HepG2 (cell line): ENCODE results near the gene NELL1. TPM values are rescaled to one million over a fixed set of nuclear protein-coding genes. Genes with fewer than 3 reads are reported as not detected.

Experiments
- ATAC-seq: fragments of 200-7000 bp; cut with Tn5 transposase; 3 replicates; pipeline ENCODE4 v1.9.1; 2020; ENCODE audit warnings: mild to moderate bottlenecking, moderate library complexity
- BruUV-seq: library from RNA; stranded (reverse); fragments of 400-500 nt; replicated peaks from 2 replicates; lab custom pipeline; 2021; lab: Mats Ljungman, UMichigan
- CTCF ChIA-PET: fragments of 300-600 bp; formaldehyde crosslinking; extraction: SDS; loops from one replicate; lab custom pipeline; 2021; ENCODE audit warnings: low total read pairs, inconsistent platforms, low intra/inter-chr PET ratio; lab: Yijun Ruan, JAX
- POLR2A ChIA-PET: fragments of 350-600 bp; sonication (Branson Sonifier 250); formaldehyde crosslinking; loops from one replicate; lab custom pipeline; 2020; ENCODE audit warnings: antibody characterized with exemption, inconsistent platforms; lab: Yijun Ruan, JAX
- DNase-seq: peaks from one replicate; pipeline ENCODE4 v3.0.0-alpha.2; 2015; ENCODE audit warnings: low spot score
- FAIRE-seq: peaks from 3 replicates; lab custom pipeline; 2011; peaks lifted over from hg19 to GRCh38; lab: Jason Lieb, UNC
- H2AFZ ChIP-seq: one replicate; pipeline ENCODE4 v1.6.1; 2011; ENCODE audit warnings: low read length, inconsistent platforms
- H3K27ac ChIP-seq: fragments of 300-600 bp; 3 replicates; pipeline ENCODE4 v1.8.0; 2011; ENCODE audit warnings: mixed run types, mild to moderate bottlenecking, mixed read lengths, low read length, inconsistent platforms; ENCODE audit not compliant: insufficient read depth; ENCODE audit errors: extremely low read length
- H3K27me3 ChIP-seq, 2 experiments: fragments of 200-600 bp in 1 of 2; 2 replicates in 1 of 2; 3 replicates in 1 of 2; pipeline versions ENCODE4 v1.6.0 to v1.8.0; 2011; ENCODE audit warnings: low read length in 2 of 2, mild to moderate bottlenecking in 2 of 2, moderate library complexity in 2 of 2, inconsistent platforms in 1 of 2; ENCODE audit not compliant: insufficient read depth in 2 of 2, control insufficient read depth in 1 of 2
- H3K36me3 ChIP-seq, 2 experiments: fragments of 200-600 bp in 1 of 2; replicated peaks in 1 of 2; 2 replicates in 1 of 2; 3 replicates in 1 of 2; pipeline versions ENCODE4 v1.5.1 to v1.8.0; 2011; ENCODE audit warnings: low read length in 2 of 2, inconsistent platforms in 1 of 2; ENCODE audit not compliant: insufficient read depth in 2 of 2, control insufficient read depth in 1 of 2
- H3K4me1 ChIP-seq: 2 replicates; pipeline ENCODE4 v1.5.1; 2012; ENCODE audit warnings: low read length, inconsistent platforms; ENCODE audit not compliant: insufficient read depth
- H3K4me2 ChIP-seq: 2 replicates; pipeline ENCODE4 v1.6.0; 2011; ENCODE audit warnings: low read depth, low read length, inconsistent platforms
- H3K4me3 ChIP-seq, 3 experiments: fragments of 200-600 bp in 1 of 3; sonication (generic), shearing (Covaris generic) in 1 of 3; replicated peaks in 1 of 3; 2 replicates each; pipeline ENCODE4 v1.5.1; 2011 to 2016; ENCODE audit warnings: low read length in 3 of 3, inconsistent platforms in 2 of 3, low read depth in 2 of 3, mild to moderate bottlenecking in 2 of 3, control low read depth in 1 of 3, mixed read lengths in 1 of 3; ENCODE audit not compliant: insufficient read depth in 1 of 3
- H3K79me2 ChIP-seq: one replicate; pipeline ENCODE4 v1.6.1; 2011; ENCODE audit warnings: low read length, inconsistent platforms; ENCODE audit not compliant: insufficient read depth
- H3K9ac ChIP-seq: 2 replicates; pipeline ENCODE4 v1.6.0; 2011; ENCODE audit warnings: mild to moderate bottlenecking, low read depth, low read length, inconsistent platforms; ENCODE audit not compliant: insufficient read depth
- H3K9me3 ChIP-seq: 2 replicates; pipeline ENCODE4 v1.5.1; 2012; ENCODE audit warnings: mild to moderate bottlenecking, low read length
- H4K20me1 ChIP-seq: 2 replicates; pipeline ENCODE4 v1.6.0; 2011; ENCODE audit warnings: inconsistent platforms, mild to moderate bottlenecking, low read length, moderate library complexity; ENCODE audit not compliant: insufficient read depth
- BATF2 ChIP-seq: sonication (generic); formaldehyde crosslinking; IDR thresholded peaks from 2 replicates; pipeline ENCODE4 v1.8.0; 2022; ENCODE audit warnings: mild to moderate bottlenecking, missing genetic modification reagents, moderate library complexity
- RFX3 ChIP-seq: IDR thresholded peaks from 2 replicates; pipeline ENCODE4 v1.6.1; 2016; ENCODE audit warnings: missing biosample characterization, missing genetic modification reagents
- U2AF2 ChIP-seq: fragments of 200-400 bp; formaldehyde crosslinking; IDR thresholded peaks from 2 replicates; pipeline ENCODE4 v1.6.1; 2017; ENCODE audit warnings: low read depth, mild to moderate bottlenecking, low read length
- ZNF20 ChIP-seq: sonication (generic); formaldehyde crosslinking; IDR thresholded peaks from 2 replicates; pipeline ENCODE4 v1.4.0; 2020; ENCODE audit warnings: mild to moderate bottlenecking, moderate library complexity, missing genetic modification reagents
- ZSCAN20 ChIP-seq: sonication (generic); formaldehyde crosslinking; IDR thresholded peaks from 2 replicates; pipeline ENCODE4 v1.4.0; 2020; ENCODE audit warnings: missing genetic modification reagents, mild to moderate bottlenecking, borderline replicate concordance
- in situ Hi-C: cut with HindIII; loops from 2 replicates; pipeline ENCODE4 v1.10.0; 2017; ENCODE audit warnings: low pct_unique_long_range_greater_than_20kb; ENCODE audit not compliant: extremely low pct_ligation_motif_present
- intact Hi-C: fragments of 100-400 bp; cut with micrococcal nuclease; formaldehyde crosslinking; loops from one replicate; pipeline ENCODE4 v1.10.0; 2022; ENCODE audit not compliant: unreplicated experiment
- polyA plus RNA-seq, 8 experiments: library from polyadenylated mRNA; depleted of rRNA in 3 of 8; stranded (reverse) in 7 of 8; unstranded in 1 of 8; fragments of >200 nt; fragmentation: Illumina TruSeq in 4 of 8; extraction: Trizol in 4 of 8; gene quantifications; 2 replicates each; pipeline versions ENCODE4 v1.2.1 to v1.2.3, GENCODE V29; 2011 to 2016; ENCODE audit warnings: low read depth in 4 of 8, missing spikeins in 1 of 8, mixed read lengths in 1 of 8; ENCODE audit not compliant: insufficient read depth in 1 of 8
- total RNA-seq, 5 experiments: library from RNA; depleted of rRNA; stranded (reverse); fragments of >200 nt; fragmentation: Illumina TruSeq; extraction: Trizol; gene quantifications; 2 replicates each; pipeline ENCODE4 v1.2.3, GENCODE V29; 2016; ENCODE audit warnings: low read depth in 1 of 5
- TF ChIP-seq, protein P1 (sequence below): sonication (generic); formaldehyde crosslinking; IDR thresholded peaks from 2 replicates; pipeline ENCODE4 v1.4.0; 2020; ENCODE audit warnings: missing genetic modification reagents, mild to moderate bottlenecking, borderline replicate concordance
- TF ChIP-seq, protein P2 (sequence below): sonication (generic); formaldehyde crosslinking; IDR thresholded peaks from 2 replicates; pipeline ENCODE4 v1.4.0; 2020; ENCODE audit warnings: missing genetic modification reagents

NELL1 gene
- total and polyA plus RNA-seq, 2 of the 13 experiments (the other 11 are each of a cell fraction or from before 2014, with no cell fraction given), result not detected

GRCh38 chr11:20864628-20865027 is 195.2 kb downstream of the NELL1 start:
- ATAC-seq (no peak), DNase-seq (no peak), FAIRE-seq (no peak)
- Histone ChIP-seq H3K9me3 (no peaks in the 10 kb centered on the region), H3K9ac (no peak overlapping the region), H3K27me3 (no peaks in the 10 kb centered on the region), H3K79me2 (no peaks in the 10 kb centered on the region), H3K4me3 (no peak overlapping the region), H3K27ac (no peak overlapping the region), H3K36me3 (no peaks in the 10 kb centered on the region), H3K4me2 (no peak overlapping the region), H4K20me1 (no peaks in the 10 kb centered on the region), H3K4me1 (no peaks in the 10 kb centered on the region), H2AFZ (no peak overlapping the region)
- ChIA-PET CTCF (no interaction called here), POLR2A (no interaction called here)
- in situ Hi-C loops, result no loop called here
- intact Hi-C loops, result no loop called here
- TF ChIP-seq U2AF2 (no peak), RFX3 (no peak), ZNF20 (CRISPR knock-in tag) (no peak), BATF2 (CRISPR knock-in tag) (no peak), ZSCAN20 (CRISPR knock-in tag) (no peak)
- TF ChIP-seq, protein P1, sequence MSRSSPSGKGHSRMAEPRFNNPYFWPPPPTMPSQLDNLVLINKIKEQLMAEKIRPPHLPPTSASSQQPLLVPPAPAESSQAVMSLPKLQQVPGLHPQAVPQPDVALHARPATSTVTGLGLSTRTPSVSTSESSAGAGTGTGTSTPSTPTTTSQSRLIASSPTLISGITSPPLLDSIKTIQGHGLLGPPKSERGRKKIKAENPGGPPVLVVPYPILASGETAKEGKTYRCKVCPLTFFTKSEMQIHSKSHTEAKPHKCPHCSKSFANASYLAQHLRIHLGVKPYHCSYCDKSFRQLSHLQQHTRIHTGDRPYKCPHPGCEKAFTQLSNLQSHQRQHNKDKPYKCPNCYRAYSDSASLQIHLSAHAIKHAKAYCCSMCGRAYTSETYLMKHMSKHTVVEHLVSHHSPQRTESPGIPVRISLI (CRISPR knock-in tag), result no peak
- TF ChIP-seq, protein P2, sequence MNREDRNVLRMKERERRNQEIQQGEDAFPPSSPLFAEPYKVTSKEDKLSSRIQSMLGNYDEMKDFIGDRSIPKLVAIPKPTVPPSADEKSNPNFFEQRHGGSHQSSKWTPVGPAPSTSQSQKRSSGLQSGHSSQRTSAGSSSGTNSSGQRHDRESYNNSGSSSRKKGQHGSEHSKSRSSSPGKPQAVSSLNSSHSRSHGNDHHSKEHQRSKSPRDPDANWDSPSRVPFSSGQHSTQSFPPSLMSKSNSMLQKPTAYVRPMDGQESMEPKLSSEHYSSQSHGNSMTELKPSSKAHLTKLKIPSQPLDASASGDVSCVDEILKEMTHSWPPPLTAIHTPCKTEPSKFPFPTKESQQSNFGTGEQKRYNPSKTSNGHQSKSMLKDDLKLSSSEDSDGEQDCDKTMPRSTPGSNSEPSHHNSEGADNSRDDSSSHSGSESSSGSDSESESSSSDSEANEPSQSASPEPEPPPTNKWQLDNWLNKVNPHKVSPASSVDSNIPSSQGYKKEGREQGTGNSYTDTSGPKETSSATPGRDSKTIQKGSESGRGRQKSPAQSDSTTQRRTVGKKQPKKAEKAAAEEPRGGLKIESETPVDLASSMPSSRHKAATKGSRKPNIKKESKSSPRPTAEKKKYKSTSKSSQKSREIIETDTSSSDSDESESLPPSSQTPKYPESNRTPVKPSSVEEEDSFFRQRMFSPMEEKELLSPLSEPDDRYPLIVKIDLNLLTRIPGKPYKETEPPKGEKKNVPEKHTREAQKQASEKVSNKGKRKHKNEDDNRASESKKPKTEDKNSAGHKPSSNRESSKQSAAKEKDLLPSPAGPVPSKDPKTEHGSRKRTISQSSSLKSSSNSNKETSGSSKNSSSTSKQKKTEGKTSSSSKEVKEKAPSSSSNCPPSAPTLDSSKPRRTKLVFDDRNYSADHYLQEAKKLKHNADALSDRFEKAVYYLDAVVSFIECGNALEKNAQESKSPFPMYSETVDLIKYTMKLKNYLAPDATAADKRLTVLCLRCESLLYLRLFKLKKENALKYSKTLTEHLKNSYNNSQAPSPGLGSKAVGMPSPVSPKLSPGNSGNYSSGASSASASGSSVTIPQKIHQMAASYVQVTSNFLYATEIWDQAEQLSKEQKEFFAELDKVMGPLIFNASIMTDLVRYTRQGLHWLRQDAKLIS (CRISPR knock-in tag), result no peak
- no TSS peak for BruUV-seq
